Stimulated activated CD8-positive, alpha-beta memory T cell treated with anti-CD3 and anti-CD28 coated beads, Interleukin-4, amount 100 ng/mL, for 4 hours (primary cell): ENCODE data around the gene THOC7.
A peak's percentile ranks its signal among the peaks of the same experiment; 100 is the strongest.

Experiments used
- DNase-seq, 2 donors: peaks; one replicate each; pipeline ENCODE4 v3.0.0-alpha.2; 2020; ENCODE audit warnings: low read depth in 2 of 2, low spot score in 1 of 2

The THOC7 gene

GRCh38 chr3:63845215-63845614 lies 18.4 kb downstream of the THOC7 start:
- no peak for DNase-seq

GRCh38 chr3:63842127-63842526 lies 21.5 kb downstream of the THOC7 start:
- DNase-seq, result no peak

- no peak for DNase-seq
These were observed 21.9 kb downstream of the THOC7 start for GRCh38 chr3:63841704-63842103.

GRCh38 chr3:63832395-63832794 lies 31.2 kb downstream of the THOC7 start:
- no peak for DNase-seq

GRCh38 chr3:63830526-63830925 lies 33.1 kb downstream of the THOC7 start:
- DNase-seq, result no peak

GRCh38 chr3:63824309-63824708 lies 39.3 kb downstream of the THOC7 start:
- DNase-seq, result no peak

- DNase-seq, result no peak
These were observed 44.5 kb downstream of the THOC7 start, which contains the start of gene C3orf49 for GRCh38 chr3:63819151-63819398. TSS of gene C3orf49 (plus strand) at chr3:63819299. CDS start at chr3:63819472, 173 bp downstream.

- DNase-seq, result peak; percentile 22 to 44
These were observed 45.1 kb downstream of the THOC7 start for GRCh38 chr3:63818282-63819150.

- no peak for DNase-seq
These were observed 46.4 kb downstream of the THOC7 start for GRCh38 chr3:63817225-63817624.

- DNase-seq, result no peak
These were observed 49.4 kb downstream of the THOC7 start for GRCh38 chr3:63814237-63814636.

GRCh38 chr3:63809607-63810006 lies 54.0 kb downstream of the THOC7 start:
- DNase-seq, result no peak

- no peak for DNase-seq
These were observed 55.0 kb downstream of the THOC7 start for GRCh38 chr3:63808633-63809032.

GRCh38 chr3:63807961-63808565 lies 55.5 kb downstream of the THOC7 start:
- no peak for DNase-seq

- DNase-seq, result no peak
These were observed 59.7 kb downstream of the THOC7 start for GRCh38 chr3:63803911-63804310.

GRCh38 chr3:63800097-63800496 lies 63.5 kb downstream of the THOC7 start:
- DNase-seq, result no peak

GRCh38 chr3:63798949-63799348 lies 64.7 kb downstream of the THOC7 start:
- DNase-seq, result no peak

GRCh38 chr3:63798544-63798943 lies 65.1 kb downstream of the THOC7 start:
- no peak for DNase-seq

- DNase-seq, result no peak
These were observed 68.2 kb downstream of the THOC7 start for GRCh38 chr3:63795438-63795837.

GRCh38 chr3:63791974-63792373 lies 71.6 kb downstream of the THOC7 start:
- no peak for DNase-seq
